GM12874 (cell line): ENCODE data around the gene OR4C12.
A peak's percentile ranks its signal among the peaks of the same experiment; 100 is the strongest.
"Not testable (repeated sequence)": the region's sequence is repeated elsewhere in the genome, so short reads cannot be mapped to it uniquely, and the experiment has no call there.

Experiments
- TF ChIP-seq, protein P1 (sequence below): IDR thresholded peaks from 2 replicates; pipeline ENCODE4 v1.5.1; 2011; ENCODE audit warnings: low read depth, mild to moderate bottlenecking, control low read depth, low read length, moderate library complexity; ENCODE audit not compliant: insufficient read depth

OR4C12 gene

DNA sequence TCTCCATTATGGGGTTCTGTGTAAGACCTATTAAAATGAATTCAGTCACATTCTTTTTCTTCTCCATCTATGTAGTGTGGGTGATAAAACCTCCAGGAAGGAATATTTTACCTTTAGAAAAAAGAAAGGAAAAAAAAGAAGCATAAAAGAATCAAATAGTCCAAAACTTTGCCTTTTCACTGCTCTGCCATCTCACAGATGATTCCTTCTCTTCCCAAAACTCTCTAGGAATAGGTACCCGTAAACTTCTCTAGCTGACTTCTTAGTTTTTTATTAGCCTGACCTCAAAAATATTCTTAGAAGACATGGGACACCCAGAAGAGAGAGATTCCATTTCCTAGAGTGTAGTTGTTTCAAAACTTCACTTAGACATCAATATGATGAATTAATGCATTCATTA, at the start of gene OR4C12:
TSS of gene OR4C12 (minus strand) at position 101 of the 400 bp plus-strand sequence. CDS start at position 67, 34 bp downstream.
- TF ChIP-seq, protein P1, sequence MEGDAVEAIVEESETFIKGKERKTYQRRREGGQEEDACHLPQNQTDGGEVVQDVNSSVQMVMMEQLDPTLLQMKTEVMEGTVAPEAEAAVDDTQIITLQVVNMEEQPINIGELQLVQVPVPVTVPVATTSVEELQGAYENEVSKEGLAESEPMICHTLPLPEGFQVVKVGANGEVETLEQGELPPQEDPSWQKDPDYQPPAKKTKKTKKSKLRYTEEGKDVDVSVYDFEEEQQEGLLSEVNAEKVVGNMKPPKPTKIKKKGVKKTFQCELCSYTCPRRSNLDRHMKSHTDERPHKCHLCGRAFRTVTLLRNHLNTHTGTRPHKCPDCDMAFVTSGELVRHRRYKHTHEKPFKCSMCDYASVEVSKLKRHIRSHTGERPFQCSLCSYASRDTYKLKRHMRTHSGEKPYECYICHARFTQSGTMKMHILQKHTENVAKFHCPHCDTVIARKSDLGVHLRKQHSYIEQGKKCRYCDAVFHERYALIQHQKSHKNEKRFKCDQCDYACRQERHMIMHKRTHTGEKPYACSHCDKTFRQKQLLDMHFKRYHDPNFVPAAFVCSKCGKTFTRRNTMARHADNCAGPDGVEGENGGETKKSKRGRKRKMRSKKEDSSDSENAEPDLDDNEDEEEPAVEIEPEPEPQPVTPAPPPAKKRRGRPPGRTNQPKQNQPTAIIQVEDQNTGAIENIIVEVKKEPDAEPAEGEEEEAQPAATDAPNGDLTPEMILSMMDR: not testable (repeated sequence)

DNA sequence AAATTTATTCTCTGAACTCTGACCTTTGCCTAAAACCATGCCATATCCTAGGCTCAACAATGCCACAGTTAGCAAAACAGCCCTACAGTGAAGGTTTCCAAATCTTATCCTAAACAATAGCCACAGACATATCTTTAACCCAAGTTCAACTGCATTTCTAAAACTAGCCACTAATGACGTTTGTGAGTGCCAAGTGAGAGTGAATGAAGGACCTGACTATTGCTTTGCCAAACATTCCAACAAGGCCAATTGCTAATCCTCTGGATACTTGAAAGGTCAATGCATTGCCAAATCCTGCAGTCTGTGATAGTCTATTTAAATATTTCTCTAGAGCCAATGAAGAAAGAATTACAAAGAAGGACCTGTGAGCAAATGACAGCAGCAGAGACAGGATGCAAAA, 47.9 kb upstream of the OR4C12 start:
- TF ChIP-seq, protein P1: no peak

GRCh38 chr11:49995565-49995964, 13.2 kb upstream of the OR4C12 start:
- TF ChIP-seq, protein P1: peak; percentile 53

- TF ChIP-seq, protein P1: no peak
Observed at GRCh38 chr11:49952091-49952490, 30.2 kb downstream of the OR4C12 start, which contains the start of gene OR4C13. Gene OR4C13 (plus strand): TSS chr11:49952391. CDS start chr11:49952423, 32 bp downstream.
